Astrocyte (in vitro differentiated cells and primary cell): ENCODE measurements around the gene ZMPSTE24.

Experiments used
- CTCF ChIP-seq: IDR thresholded peaks from 2 replicates; pipeline ENCODE4 v1.5.1; 2011; ENCODE audit warnings: low read depth, mild to moderate bottlenecking, inconsistent platforms, low read length, moderate library complexity; ENCODE audit not compliant: insufficient read depth
- EZH2 ChIP-seq: IDR thresholded peaks from 2 replicates; pipeline ENCODE4 v1.6.1; 2012; ENCODE audit warnings: mild to moderate bottlenecking, low read length, inconsistent platforms; ENCODE audit not compliant: insufficient read depth

- TF ChIP-seq CTCF = no peak
- TF ChIP-seq EZH2 = no peak
Measured at GRCh38 chr1:40241362-40241761, 16.7 kb upstream of the ZMPSTE24 start.
